Breast epithelium (tissue), 4 donors: ENCODE results near the gene SQSTM1. TPM values are rescaled to one million over a fixed set of nuclear protein-coding genes. Genes with fewer than 3 reads are reported as not detected.

Experiments
- DNase-seq, 2 donors: peaks; one replicate each; pipeline ENCODE4 v3.0.0-alpha.2; 2019; ENCODE audit warnings: low spot score in 2 of 2
- H3K27ac ChIP-seq, 2 donors: fragments of 200-600 bp; sonication (generic) in 1 of 2; one replicate each; pipeline ENCODE4 v1.5.1; 2016 to 2019; ENCODE audit warnings: mild to moderate bottlenecking in 1 of 2
- H3K27me3 ChIP-seq, 2 donors: fragments of 200-600 bp; sonication (generic) in 1 of 2; one replicate each; pipeline versions ENCODE4 v1.5.1 to v1.6.0; 2017 to 2019; ENCODE audit warnings: control low read depth in 1 of 2, mild to moderate bottlenecking in 1 of 2
- H3K36me3 ChIP-seq: fragments of 200-600 bp; one replicate; pipeline ENCODE4 v1.5.1; 2019
- H3K4me1 ChIP-seq, 2 donors: fragments of 200-600 bp; sonication (generic); one replicate each; pipeline ENCODE4 v1.5.1; 2016 to 2019; ENCODE audit warnings: control low read depth in 1 of 2
- H3K4me3 ChIP-seq, 3 donors: fragments of 200-600 bp; sonication (generic); 1 replicate in 2 of 3; 2 replicates in 1 of 3; pipeline ENCODE4 v1.5.1; 2016 to 2019; ENCODE audit warnings: mild to moderate bottlenecking in 3 of 3, moderate library complexity in 2 of 3
- H3K9me3 ChIP-seq, 2 donors: fragments of 200-600 bp; sonication (generic) in 1 of 2; one replicate each; pipeline ENCODE4 v1.5.1; 2016 to 2019; ENCODE audit warnings: control low read depth in 1 of 2
- POLR2A ChIP-seq: fragments of 450-650 bp; IDR thresholded peaks from one replicate; pipeline ENCODE4 v1.6.1; 2016; ENCODE audit warnings: antibody characterized with exemption, mild to moderate bottlenecking, moderate library complexity
- POLR2AphosphoS5 ChIP-seq, 3 donors: sonication (generic); formaldehyde crosslinking; IDR thresholded peaks; one replicate each; pipeline ENCODE4 v1.6.1; 2017; ENCODE audit warnings: antibody characterized with exemption in 3 of 3
- intact Hi-C: fragments of 100-400 bp; cut with DNase I; formaldehyde crosslinking; loops from one replicate; pipeline ENCODE4 v1.15.1; 2023; ENCODE audit warnings: low total_unique reads
- total RNA-seq, 3 donors: library from RNA; depleted of rRNA; stranded (reverse); fragments of >200 nt; gene quantifications; one replicate each; pipeline ENCODE4 v1.1.0, GENCODE V29; 2016
- TF ChIP-seq, protein P1 (sequence below), 3 donors: fragments of 450-650 bp; IDR thresholded peaks; one replicate each; pipeline ENCODE4 v1.5.1; 2016 to 2017; ENCODE audit warnings: antibody characterized with exemption in 3 of 3, mild to moderate bottlenecking in 3 of 3, moderate library complexity in 3 of 3

SQSTM1 gene
- total RNA-seq, 3 donors from 2014 or later, result 407 to 695 (median 462) TPM

DNA sequence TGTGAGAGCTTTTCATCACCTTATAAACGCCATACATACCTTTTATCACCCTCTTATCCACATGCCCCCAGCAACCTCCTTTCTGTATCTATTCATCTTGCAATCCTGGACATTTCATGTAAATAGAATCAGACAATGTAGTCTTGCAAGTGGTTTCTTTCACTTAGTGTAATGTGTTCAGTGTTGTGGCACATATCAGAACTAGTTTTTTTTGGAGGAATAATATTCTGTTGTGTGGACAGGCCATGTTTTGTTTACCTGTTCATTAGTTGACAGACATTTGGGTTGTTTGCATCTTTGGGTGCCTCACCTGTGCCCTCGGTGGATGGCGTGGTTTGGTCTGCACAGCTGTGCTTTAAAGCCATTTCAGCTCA is 1.3 kb downstream of the SQSTM1 start:
- Histone ChIP-seq H3K9me3 (no peaks in the 10 kb centered on the region), H3K4me1 (peaks cover 19 to 24% of the 10 kb centered on the region in 2 donors), H3K36me3 (peaks cover 20% of the 10 kb centered on the region), H3K4me3 (peak overlapping the region; percentile 94 to 100 (median 100)), H3K27me3 (no peaks in the 10 kb centered on the region), H3K27ac (peak overlapping the region; percentile 41 to 100)
- intact Hi-C loops, result no loop called here
- TF ChIP-seq POLR2A (no peak), POLR2AphosphoS5 (IDR thresholded peaks at IDR 0.05) (no peak)
- TF ChIP-seq, protein P1, sequence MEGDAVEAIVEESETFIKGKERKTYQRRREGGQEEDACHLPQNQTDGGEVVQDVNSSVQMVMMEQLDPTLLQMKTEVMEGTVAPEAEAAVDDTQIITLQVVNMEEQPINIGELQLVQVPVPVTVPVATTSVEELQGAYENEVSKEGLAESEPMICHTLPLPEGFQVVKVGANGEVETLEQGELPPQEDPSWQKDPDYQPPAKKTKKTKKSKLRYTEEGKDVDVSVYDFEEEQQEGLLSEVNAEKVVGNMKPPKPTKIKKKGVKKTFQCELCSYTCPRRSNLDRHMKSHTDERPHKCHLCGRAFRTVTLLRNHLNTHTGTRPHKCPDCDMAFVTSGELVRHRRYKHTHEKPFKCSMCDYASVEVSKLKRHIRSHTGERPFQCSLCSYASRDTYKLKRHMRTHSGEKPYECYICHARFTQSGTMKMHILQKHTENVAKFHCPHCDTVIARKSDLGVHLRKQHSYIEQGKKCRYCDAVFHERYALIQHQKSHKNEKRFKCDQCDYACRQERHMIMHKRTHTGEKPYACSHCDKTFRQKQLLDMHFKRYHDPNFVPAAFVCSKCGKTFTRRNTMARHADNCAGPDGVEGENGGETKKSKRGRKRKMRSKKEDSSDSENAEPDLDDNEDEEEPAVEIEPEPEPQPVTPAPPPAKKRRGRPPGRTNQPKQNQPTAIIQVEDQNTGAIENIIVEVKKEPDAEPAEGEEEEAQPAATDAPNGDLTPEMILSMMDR (IDR thresholded peaks at IDR 0.05), result no peak
- DNase-seq, result no peak

DNA sequence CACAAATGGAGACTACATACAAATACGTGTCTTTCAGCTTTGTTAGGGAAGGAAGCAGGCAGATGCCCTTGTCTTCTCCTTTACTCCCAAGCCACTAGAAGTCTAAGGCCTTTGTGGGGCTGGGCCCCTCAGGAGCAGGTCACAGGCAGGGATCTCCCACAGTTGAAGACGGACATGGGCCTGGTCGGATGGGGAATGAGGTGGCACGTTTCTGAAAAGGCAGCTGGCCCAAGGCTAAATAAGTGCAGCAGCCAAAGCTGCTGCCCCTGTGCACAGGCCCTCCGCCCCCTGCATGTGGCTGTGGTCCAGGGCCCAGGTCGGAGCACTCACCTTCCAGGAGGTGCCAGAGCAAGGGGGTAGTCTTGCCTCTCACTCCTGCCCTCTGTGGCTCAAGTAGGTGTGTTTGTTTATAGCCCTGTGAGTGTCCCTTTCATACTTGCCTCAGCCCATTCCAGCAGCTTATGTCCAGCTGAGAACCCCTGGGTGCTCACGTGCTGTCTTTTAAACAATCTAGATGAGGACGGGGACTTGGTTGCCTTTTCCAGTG is 1.8 kb downstream of the SQSTM1 start:
- DNase-seq, result no peak
- H3K27me3 ChIP-seq, result no peaks in the 10 kb centered on the region
- TF ChIP-seq POLR2A, result no peak
- peak in 1 of 3 donors; percentile 9 for TF ChIP-seq POLR2AphosphoS5 (IDR thresholded peaks at IDR 0.05)
- H3K27ac ChIP-seq, result peak overlapping the region; percentile 41 to 100
- H3K4me1 ChIP-seq, result peaks cover 15 to 24% of the 10 kb centered on the region in 2 donors
- H3K9me3 ChIP-seq, result no peaks in the 10 kb centered on the region
- intact Hi-C loops, result no loop called here
- H3K4me3 ChIP-seq, result peak overlapping the region; percentile 94 to 100 (median 100)
- H3K36me3 ChIP-seq, result peaks cover 20% of the 10 kb centered on the region

DNA sequence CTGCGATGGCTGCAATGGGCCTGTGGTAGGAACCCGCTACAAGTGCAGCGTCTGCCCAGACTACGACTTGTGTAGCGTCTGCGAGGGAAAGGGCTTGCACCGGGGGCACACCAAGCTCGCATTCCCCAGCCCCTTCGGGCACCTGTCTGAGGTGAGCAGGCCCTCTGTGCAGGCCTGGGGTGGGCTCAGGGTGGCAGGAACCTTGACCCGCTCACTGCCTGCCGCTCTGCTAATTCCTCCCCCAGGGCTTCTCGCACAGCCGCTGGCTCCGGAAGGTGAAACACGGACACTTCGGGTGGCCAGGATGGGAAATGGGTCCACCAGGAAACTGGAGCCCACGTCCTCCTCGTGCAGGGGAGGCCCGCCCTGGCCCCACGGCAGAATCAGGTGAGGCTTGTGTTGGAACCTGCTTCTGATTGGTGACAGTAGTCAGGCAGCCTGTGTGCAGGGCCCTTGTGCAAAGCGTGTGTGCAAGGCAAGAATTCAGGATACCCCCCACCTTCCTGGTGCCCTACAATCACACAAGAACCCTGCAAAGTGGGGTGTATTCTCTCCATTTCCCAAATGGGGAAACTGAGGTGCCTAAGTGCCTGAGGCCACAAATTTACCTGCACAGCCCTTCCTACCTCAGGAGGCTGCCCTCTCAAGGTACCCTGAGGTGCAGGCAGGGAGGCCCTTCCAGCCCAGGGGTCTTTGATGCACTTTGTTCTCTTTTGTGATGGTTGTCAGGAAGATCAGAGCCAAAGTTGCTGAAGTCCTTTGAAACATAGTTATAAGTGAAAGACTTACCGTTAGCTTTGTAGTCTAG is 3.4 kb downstream of the SQSTM1 start:
- no peak for TF ChIP-seq POLR2A
- TF ChIP-seq, protein P1 (IDR thresholded peaks at IDR 0.05), result no peak
- peak in 1 of 3 donors; percentile 23 for TF ChIP-seq POLR2AphosphoS5 (IDR thresholded peaks at IDR 0.05)
- DNase-seq, result no peak
- intact Hi-C loops, result no loop called here
- Histone ChIP-seq H3K36me3 (peaks cover 20% of the 10 kb centered on the region), H3K27ac (peak overlapping the region in 1 of 2 donors; percentile 11), H3K9me3 (no peaks in the 10 kb centered on the region), H3K27me3 (no peaks in the 10 kb centered on the region), H3K4me1 (peaks cover 10 to 24% of the 10 kb centered on the region in 2 donors), H3K4me3 (peak overlapping the region; percentile 94 to 100 (median 100))

DNA sequence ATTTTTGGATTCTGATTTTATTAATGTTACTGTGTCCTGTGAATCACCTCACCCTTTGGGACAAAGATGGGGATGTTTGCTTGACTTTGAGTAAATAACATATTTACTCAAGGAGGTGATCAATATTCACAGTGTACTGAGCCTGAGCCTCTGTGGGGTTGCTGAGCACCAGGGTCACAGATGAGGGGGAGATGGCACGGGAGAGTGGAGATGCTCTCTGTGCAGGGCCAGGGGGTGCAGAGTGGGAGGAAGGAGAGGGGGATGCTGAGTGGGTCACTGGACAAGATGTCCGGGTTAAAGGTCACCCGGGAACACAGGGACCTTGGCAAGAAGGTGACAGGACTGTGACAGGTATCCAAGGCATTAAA is 4.0 kb downstream of the SQSTM1 start:
- TF ChIP-seq POLR2AphosphoS5 (IDR thresholded peaks at IDR 0.05) (no peak), POLR2A (no peak)
- TF ChIP-seq, protein P1 (IDR thresholded peaks at IDR 0.05), result no peak
- H3K27me3 ChIP-seq, result no peaks in the 10 kb centered on the region
- H3K36me3 ChIP-seq, result peaks cover 20% of the 10 kb centered on the region
- peak overlapping the region; percentile 11 to 41 for H3K27ac ChIP-seq
- no peaks in the 10 kb centered on the region for H3K9me3 ChIP-seq
- intact Hi-C loops, result no loop called here
- H3K4me1 ChIP-seq, result peaks cover 6 to 21% of the 10 kb centered on the region in 2 donors
- no peak for DNase-seq
- H3K4me3 ChIP-seq, result peak overlapping the region in 1 of 3 donors; percentile 94

DNA sequence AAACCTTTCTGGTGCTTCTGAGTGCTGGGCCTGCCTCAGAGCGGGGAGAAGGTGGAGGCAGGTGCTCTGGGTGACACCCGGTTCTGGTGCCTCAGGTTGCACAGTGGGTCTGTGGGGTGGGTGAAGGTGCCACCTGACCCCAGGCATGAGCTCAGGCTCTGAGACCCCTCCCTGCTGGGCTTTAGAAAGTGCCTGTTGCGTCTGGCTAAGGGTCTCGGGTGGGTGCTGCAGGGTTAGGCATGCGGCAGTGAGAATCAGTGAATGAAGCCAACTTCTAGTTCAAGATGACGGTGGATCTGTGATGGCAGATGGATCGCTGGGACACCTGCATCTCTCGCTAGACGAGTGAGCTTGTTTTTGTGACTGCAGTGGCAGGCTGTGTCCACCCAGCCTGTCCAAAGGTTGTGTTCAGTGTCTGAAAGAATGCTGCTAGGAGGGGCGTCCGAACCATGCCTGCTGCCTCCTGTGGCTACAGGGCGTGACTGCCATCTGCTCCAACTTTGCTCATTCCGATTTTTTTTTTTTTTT is 5.0 kb downstream of the SQSTM1 start:
- Histone ChIP-seq H3K4me1 (peaks cover 3 to 15% of the 10 kb centered on the region in 2 donors), H3K27me3 (no peaks in the 10 kb centered on the region), H3K36me3 (peaks cover 20% of the 10 kb centered on the region), H3K27ac (no peak overlapping the region), H3K4me3 (peak overlapping the region in 1 of 3 donors; percentile 2), H3K9me3 (no peaks in the 10 kb centered on the region)
- TF ChIP-seq, protein P1 (IDR thresholded peaks at IDR 0.05), result no peak
- no peak for TF ChIP-seq POLR2A
- TF ChIP-seq POLR2AphosphoS5 (IDR thresholded peaks at IDR 0.05), result no peak
- no peak for DNase-seq
- intact Hi-C loops, result no loop called here
